ENCODE measurements around the gene SPOPL.
"Not testable (repeated sequence)": the region's sequence is repeated elsewhere in the genome, so short reads cannot be mapped to it uniquely, and the experiment has no call there.

Gene SPOPL

GRCh38 chr2:138495384-138495783 lies 6.2 kb upstream of the SPOPL start:
- DNase-seq, result no peak

DNA sequence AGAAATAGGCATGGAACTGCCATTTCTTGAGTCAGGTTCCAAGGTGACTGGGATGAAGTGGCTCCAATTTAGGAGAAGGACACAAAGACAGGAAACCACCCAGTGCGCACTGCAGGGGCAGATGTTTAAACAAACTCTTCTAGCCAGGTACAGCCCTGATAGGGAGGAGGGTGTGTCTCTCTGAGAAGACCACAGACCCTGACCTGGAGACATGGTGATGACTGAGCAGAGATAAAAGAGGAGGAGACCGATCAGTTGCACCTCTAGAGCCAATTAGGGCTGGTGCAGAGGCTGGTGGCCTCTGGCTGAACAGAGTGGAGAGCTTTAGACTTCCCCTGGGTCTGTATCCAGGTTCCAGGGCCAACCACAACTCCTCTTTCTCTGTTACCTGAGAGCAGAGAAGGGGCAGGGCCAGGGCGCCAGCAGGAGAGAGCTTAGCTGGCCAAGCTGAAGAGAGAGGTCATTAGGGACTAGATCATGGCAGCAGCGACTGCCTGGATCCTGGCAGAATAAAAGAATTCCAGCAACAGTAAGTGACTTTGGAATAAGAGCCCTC lies 5.4 kb upstream of the SPOPL start:
- DNase-seq, result no peak

DNA sequence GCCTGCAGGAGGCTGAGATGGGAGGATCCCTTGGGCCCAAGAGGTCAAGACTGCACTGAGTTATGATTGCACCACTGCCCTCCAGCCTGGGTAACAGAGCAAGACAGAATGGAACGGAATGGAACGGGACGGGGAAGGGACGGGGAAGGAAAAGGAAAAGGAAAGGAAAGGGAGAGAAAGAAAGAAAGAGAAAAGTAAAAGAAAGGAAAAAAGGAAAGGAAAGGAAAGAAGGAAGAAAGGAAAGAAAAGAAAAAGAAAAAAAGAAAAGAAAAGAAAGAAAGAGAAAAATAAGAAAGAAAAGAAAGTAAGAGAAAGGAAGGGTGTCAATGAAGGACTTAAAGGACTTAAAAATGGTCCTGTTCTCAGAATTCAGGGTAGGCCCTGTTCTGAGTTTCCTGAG lies 4.3 kb upstream of the SPOPL start:
- no peak for DNase-seq

GRCh38 chr2:138499684-138500083 lies 1.9 kb upstream of the SPOPL start:
- no peak for DNase-seq

DNA sequence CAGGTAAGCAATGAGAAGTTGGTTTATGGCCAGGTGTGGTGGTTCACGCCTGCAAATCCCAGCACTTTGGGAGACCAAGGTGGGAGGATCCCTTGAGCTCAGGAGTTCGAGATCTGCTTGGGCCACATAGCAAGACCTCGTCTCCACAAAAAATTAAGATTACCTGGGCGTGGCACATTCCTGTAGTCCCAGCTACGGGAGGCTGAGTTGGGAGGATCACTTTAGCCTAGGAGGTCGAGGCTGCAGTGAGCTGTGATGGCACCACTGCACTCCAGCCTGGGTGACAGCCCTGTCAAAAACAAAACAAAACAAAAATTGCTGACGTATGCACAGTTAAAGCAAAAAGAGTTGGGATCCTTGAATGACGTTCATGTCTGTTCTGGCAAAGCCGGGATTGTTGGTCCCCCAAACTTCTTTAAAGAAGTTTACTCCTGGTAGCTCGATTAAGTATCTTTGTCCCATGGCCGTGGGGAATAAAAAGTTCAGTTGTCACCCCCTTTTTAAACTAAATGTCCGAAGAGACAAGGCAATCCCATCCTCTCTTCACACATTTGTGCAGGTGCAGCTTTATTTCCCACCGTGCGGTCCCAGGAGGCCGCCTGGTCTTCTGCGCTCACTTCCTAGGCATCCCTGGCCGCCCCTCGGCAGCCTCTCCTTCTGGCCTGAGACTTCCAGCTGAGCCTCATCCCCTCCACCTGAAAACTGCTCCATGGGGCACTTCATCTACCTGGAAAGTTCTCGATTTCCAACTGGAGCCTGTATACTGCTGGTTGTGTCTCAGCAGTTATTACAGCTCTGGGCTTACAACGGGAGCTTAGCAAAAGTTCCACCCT lies 762 bp upstream of the SPOPL start:
- no peak for DNase-seq

DNA sequence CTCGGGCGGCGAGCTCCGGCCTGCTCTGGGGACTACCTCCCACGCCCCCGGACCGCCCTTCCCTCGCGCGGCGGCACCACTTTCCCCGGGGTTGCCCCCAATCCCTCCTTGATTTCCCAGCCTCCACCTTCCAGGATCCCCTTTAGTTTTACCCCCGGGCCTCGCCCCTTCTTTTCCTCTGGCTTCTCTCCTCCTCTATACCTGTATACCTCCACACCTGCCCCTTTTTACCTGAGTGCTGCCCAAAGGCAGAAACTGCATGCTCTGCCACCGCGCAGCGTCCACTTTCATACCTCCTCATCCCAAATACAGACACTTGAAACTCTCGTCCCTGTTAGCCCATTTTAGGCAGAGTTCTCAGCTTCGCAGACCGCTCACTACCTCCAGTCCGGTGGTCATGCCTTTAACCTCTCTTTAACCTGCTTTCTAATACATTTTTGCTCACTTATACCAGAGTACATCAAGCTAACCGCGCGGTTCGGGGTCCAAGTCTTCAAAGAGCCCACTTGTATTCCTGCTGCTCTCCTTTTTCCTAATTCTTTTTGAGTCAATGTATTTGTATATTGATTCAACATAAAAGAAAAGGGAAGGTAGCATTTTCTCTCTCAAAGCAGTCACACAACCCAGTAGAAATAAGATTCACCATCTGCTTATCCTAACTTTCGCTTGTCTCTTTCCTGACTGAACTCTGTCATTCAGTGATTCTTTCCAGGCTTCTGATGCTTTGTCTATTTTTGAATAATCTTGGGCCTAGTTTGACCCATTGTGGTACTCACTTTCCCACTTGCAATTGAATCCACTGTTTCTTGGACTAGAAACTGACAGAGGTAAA lies 901 bp downstream of the SPOPL start:
- DNase-seq, result no peak

DNA sequence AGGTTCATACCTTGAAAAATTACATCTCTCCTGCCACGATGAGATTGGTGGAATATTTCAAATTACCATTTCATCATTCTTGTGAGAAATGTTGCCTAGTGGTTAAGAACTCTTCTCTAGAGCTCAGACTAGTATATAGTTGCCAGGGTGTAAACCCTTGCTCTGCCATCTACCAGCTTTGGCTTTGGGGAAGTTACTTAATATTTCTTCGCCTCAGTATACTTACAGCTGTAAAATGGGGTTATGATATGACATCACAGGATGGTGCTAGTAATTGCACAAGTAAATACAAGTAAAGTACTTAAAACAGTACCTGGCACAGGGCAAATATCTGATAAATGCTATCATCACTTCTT lies 1.5 kb downstream of the SPOPL start:
- no peak for DNase-seq

DNA sequence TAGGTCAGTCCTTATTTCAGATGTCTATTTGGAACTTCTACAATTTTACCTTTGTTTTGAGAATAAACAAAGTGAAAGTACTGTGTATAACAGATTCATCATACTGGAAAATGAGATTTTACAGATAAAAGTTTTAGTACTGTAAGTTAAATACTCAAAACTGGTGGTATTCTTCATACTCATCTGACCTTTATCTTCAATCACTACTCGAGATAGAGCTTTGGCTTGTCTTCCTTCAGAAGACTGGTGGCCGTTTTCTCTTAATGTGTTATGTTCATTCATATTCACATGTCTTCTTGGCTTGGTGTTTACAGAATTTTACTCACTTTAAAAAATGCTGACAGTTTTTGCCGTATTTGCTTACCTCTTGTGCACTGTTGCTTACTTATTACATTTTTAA lies 2.1 kb downstream of the SPOPL start:
- DNase-seq, result no peak

DNA sequence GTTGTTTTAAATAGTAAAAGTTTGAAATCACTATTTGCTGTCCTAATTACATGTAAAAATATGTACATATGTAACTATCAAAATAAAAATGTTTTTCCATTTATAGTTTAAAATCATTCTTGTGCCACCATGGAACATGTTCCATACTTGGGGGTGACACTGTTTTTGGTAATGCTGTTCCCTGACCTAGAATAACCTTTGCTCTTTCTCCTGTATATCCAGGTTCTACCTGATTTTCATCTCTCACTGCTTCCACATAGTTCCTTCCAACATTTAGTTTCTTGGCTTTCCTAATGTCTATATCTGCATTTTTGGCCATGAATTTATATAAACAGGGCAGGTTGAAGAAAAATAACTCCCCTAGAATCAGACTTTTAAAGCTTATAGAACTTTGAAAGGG lies 2.5 kb downstream of the SPOPL start:
- no peak for DNase-seq

- DNase-seq, result no peak
These were observed 3.1 kb downstream of the SPOPL start for GRCh38 chr2:138504546-138505235.

- DNase-seq, result no peak
These were observed 5.7 kb downstream of the SPOPL start for GRCh38 chr2:138507267-138507666.

GRCh38 chr2:138510319-138510718 lies 8.7 kb downstream of the SPOPL start:
- no peak for DNase-seq

GRCh38 chr2:138512672-138513071 lies 11.1 kb downstream of the SPOPL start:
- no peak for DNase-seq

- DNase-seq, result no peak
These were observed 12.6 kb downstream of the SPOPL start for GRCh38 chr2:138514173-138514572.

DNA sequence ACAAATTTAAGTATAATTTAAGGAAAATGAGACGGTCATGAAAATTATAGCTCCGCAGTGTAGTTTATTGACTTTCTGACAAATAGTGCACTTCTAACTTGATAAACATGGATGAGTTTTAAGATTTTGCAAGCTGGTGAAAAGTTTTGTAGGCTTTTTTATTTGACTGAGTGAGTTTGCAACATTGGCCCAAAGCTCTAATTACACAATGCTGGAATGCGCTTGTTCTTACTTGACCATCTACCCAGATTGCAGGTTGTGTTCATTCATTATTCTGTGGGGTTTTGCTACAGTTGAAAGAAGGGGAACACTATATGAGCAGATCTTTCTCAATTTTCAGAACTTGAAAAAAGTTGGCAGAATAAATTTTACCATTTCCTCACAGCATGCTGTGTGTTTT lies 13.5 kb downstream of the SPOPL start:
- no peak for DNase-seq

- DNase-seq, result no peak
These were observed 14.6 kb downstream of the SPOPL start for GRCh38 chr2:138516030-138516704.

DNA sequence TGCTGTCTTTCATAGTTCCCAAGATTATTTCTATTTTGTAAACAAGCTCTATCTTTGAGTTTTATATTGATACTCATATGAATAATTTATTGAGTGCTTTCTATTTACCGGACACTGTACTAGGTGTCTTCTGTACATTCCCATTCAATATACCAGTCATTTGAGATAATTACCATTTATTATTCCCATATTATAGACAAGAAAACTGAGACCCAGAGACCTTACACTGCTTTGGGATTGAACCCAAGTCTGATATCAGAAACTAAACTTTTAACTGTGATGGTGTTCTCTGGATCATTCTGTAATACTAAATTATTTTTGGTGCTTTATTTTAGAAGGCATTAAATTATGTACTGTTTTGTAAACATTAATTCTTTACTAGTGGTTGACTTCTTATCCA lies 17.3 kb downstream of the SPOPL start:
- DNase-seq, result no peak

DNA sequence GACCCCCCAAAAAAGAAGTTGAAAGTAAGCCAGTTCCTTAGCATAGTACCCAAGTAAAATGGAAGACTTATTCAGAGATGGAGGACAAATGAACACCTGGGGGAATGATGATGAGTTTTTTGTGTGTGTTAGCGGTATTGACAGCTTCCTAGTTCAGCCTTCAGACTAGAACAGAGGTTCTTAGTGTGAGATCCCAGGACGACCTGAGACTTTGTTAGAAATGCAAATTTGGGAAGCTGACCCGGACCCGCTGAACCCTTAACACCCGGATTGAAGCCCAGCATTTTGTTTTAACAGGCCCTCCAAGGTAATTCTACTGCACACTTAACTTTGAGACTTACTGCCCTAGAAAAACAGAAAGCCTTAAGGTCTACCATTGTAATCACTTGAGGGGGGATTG lies 20.3 kb downstream of the SPOPL start:
- no peak for DNase-seq

DNA sequence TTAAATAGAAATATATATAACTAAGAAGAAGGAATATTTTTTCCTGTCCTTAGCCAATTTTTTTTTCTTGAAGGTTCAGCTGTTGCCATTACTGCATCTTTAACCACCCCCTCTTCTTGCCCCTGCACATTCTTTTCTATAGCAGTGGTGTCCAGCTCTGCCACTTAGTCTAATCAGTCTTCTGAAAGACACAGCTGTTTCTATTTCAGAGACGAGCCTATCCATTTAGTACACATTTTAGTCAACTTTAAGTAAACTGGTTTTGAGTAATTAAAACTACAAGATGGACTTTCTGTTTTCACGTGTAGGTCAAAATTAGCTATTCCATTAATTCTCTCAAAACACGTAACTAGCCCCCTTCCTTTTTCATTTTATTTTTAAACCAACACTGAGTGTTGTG lies 21.0 kb downstream of the SPOPL start:
- no peak for DNase-seq

DNA sequence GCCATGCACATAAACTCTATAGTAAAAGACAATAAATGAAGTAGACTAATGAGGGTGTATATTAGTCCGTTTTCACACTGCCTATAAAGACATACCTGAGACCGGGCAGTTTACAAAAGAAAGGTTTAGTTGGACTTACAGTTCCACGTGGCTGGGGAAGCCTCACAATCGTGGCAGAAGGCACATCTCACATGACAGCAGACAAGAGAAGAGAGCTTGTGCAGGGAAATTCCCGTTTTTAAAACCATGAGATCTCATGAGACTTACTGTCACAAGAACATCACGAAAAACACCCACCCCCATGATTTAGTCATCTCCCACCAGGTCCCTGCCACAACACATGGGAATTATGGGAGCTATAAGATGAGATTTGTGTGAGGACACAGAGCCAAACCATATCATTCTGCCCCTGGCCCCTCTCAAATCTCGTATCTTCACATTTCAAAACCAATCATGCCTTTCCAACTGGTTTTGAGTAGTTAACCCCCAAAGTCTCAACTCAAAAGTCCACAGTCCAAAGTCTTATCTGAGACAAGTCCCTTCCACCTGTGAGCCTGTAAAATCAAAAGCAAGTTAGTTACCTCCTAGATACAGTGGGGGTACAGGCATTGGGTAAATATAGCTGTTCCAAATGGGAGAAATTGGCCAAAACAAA lies 21.6 kb downstream of the SPOPL start:
- not testable (repeated sequence) for DNase-seq

- not testable (repeated sequence) for DNase-seq
These were observed 22.1 kb downstream of the SPOPL start for GRCh38 chr2:138523673-138524042.

DNA sequence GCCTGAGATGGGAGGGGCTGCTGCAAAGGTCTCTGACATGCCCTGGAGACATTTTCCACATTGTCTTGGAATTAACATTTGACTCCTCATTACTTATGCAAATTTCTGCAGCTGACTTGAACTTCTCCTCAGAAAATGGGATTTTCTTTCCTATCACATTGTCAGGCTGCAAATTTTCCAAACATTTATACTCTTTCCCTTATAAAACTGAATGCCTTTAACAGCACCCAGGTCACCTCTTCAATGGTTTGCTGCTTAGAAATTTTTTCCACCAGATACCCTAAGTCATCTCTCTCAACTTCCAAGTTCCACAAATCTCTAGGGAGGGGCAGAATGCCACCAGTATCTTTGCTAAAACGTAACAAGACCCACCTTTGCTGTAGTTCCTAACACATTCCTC lies 22.8 kb downstream of the SPOPL start:
- DNase-seq, result not testable (repeated sequence)

Data from NCI-H1048 (cell line).